Kidney (tissue), 14 donors: ENCODE data around the gene ADORA3. TPM values are rescaled to one million over a fixed set of nuclear protein-coding genes. Genes with fewer than 3 reads are reported as not detected.

Source experiments
- DNase-seq, 5 donors: peaks; one replicate each; pipeline ENCODE4 v3.0.0-alpha.2; 2013 to 2020
- FAIRE-seq: peaks from 2 replicates; lab custom pipeline; 2012; peaks lifted over from hg19 to GRCh38; lab: Jason Lieb, UNC
- H3K27ac ChIP-seq, 2 donors: one replicate each; pipeline ENCODE4 v1.7.0; 2013; ENCODE audit warnings: low read depth in 2 of 2, low read length in 2 of 2, inconsistent platforms in 1 of 2
- H3K27me3 ChIP-seq: one replicate; pipeline ENCODE4 v1.7.1; 2013; ENCODE audit warnings: low read length, inconsistent platforms; ENCODE audit not compliant: control insufficient read depth, insufficient read depth
- H3K36me3 ChIP-seq, 3 donors: one replicate each; pipeline versions ENCODE4 v1.7.0 to v1.7.1; 2013; ENCODE audit warnings: low read length in 3 of 3, control low read depth in 1 of 3, inconsistent platforms in 1 of 3; ENCODE audit not compliant: insufficient read depth in 3 of 3, control insufficient read depth in 2 of 3
- H3K4me1 ChIP-seq, 3 donors: one replicate each; pipeline versions ENCODE4 v1.7.0 to v1.7.1; 2013; ENCODE audit warnings: low read length in 3 of 3, inconsistent platforms in 1 of 3, low read depth in 1 of 3; ENCODE audit not compliant: control insufficient read depth in 2 of 3, insufficient read depth in 2 of 3
- H3K4me3 ChIP-seq, 3 donors: one replicate each; pipeline versions ENCODE4 v1.7.0 to v1.8.1; 2013; ENCODE audit warnings: low read length in 3 of 3, control low read depth in 1 of 3, inconsistent platforms in 1 of 3
- H3K9ac ChIP-seq, 3 donors: one replicate each; pipeline versions ENCODE4 v1.7.0 to v1.7.1; 2013; ENCODE audit warnings: low read length in 3 of 3, control low read depth in 1 of 3, inconsistent platforms in 1 of 3
- H3K9me3 ChIP-seq, 3 donors: one replicate each; pipeline versions ENCODE4 v1.7.0 to v1.7.1; 2013; ENCODE audit warnings: low read length in 3 of 3, control low read depth in 1 of 3, inconsistent platforms in 1 of 3; ENCODE audit not compliant: control insufficient read depth in 2 of 3, insufficient read depth in 1 of 3
- CTCF ChIP-seq: IDR thresholded peaks from 3 replicates; pipeline ENCODE4 v1.5.1; 2012; ENCODE audit warnings: mild to moderate bottlenecking, moderate library complexity, borderline replicate concordance; ENCODE audit not compliant: insufficient read depth; ENCODE audit errors: extremely low read depth
- intact Hi-C: fragments of 100-400 bp; cut with DNase I; formaldehyde crosslinking; loops from one replicate; pipeline ENCODE4 v1.11.1; 2022
- polyA plus RNA-seq: library from polyadenylated mRNA; stranded (reverse); fragments of 350-450 nt; fragmentation: Illumina TruSeq; extraction: RNeasy Lipid Tissue Mini Kit (QIAGEN cat#74804); gene quantifications from one replicate; pipeline ENCODE4 v1.2.3, GENCODE V29; 2014; ENCODE audit warnings: low read depth, low replicate concordance; ENCODE audit not compliant: insufficient read depth
- total RNA-seq: library from RNA; stranded (reverse); fragmentation: NEBNext Ultra II Directional; extraction: Animal tissue kit (Norgen Biotek cat#: 25700); gene quantifications from one replicate; pipeline ENCODE4 v1.2.1, GENCODE V29; 2021
- donor health status: control.
- donor health status: control.
- donor health status: control.
- donor health status: control.
- donor health status: control.
- donor health status: DM: yes; HTN: yes; CAD: no.
- donor health status: Normal renal cell carcinoma (clear cell type).

Gene ADORA3
- total and polyA plus RNA-seq, 2 donors from 2014 or later, result 3.1 to 10.8 TPM

GRCh38 chr1:111483876-111484275 lies 19.6 kb downstream of the ADORA3 start:
- intact Hi-C loops, result loop anchor here (10.0 kb wide), 1 partner anchor 271 kb away; the partner anchor contains the start of gene DDX20
- DNase-seq, result no peak
- H3K4me1 ChIP-seq, result no peaks in the 10 kb centered on the region
- no peak overlapping the region for H3K9ac ChIP-seq
- FAIRE-seq, result no peak
- no peaks in the 10 kb centered on the region for H3K36me3 ChIP-seq
- no peaks in the 10 kb centered on the region for H3K27me3 ChIP-seq
- no peaks in the 10 kb centered on the region for H3K9me3 ChIP-seq
- no peak for TF ChIP-seq CTCF
- no peak overlapping the region for H3K4me3 ChIP-seq
- H3K27ac ChIP-seq, result no peak overlapping the region

GRCh38 chr1:111483166-111483565 lies 20.3 kb downstream of the ADORA3 start:
- intact Hi-C loops, result loop anchor here (10.0 kb wide), 1 partner anchor 272 kb away; the partner anchor contains the start of gene DDX20
- TF ChIP-seq CTCF, result no peak
- Histone ChIP-seq H3K4me1 (no peaks in the 10 kb centered on the region), H3K27ac (no peak overlapping the region), H3K27me3 (no peaks in the 10 kb centered on the region), H3K4me3 (no peak overlapping the region), H3K9ac (no peak overlapping the region), H3K36me3 (no peaks in the 10 kb centered on the region), H3K9me3 (no peaks in the 10 kb centered on the region)
- DNase-seq, result no peak
- FAIRE-seq, result no peak

- no peak for FAIRE-seq
Measured at GRCh38 chr1:111481387-111482221, 21.8 kb downstream of the ADORA3 start.

More at GRCh38 chr1:111481387-111482221, 21.8 kb downstream of the ADORA3 start:
- Histone ChIP-seq H3K27me3 (no peaks in the 10 kb centered on the region), H3K36me3 (no peaks in the 10 kb centered on the region), H3K9ac (no peak overlapping the region), H3K27ac (no peak overlapping the region), H3K9me3 (no peaks in the 10 kb centered on the region), H3K4me3 (no peak overlapping the region), H3K4me1 (no peaks in the 10 kb centered on the region)
- TF ChIP-seq CTCF, result peak; percentile 78
- peak; percentile 74 to 88 (median 84) for DNase-seq
- intact Hi-C loops, result loop anchor here (10.0 kb wide), 1 partner anchor 273 kb away; the partner anchor contains the start of gene DDX20
